SK-N-DZ (cell line): ENCODE results near the gene PAK6.

Experiments used
- DNase-seq: peaks from one replicate; pipeline ENCODE4 v3.0.0-alpha.2; 2015; ENCODE audit warnings: low spot score

Gene PAK6

GRCh38 chr15:40310001-40310959, 71.4 kb downstream of the PAK6 start:
- peak; percentile 68 for DNase-seq

- DNase-seq: no peak
These were observed 72.1 kb downstream of the PAK6 start for GRCh38 chr15:40310993-40311392.

GRCh38 chr15:40312370-40313158, 73.7 kb downstream of the PAK6 start:
- no peak for DNase-seq

- no peak for DNase-seq
These were observed 74.9 kb downstream of the PAK6 start for GRCh38 chr15:40313531-40314398.

GRCh38 chr15:40314723-40315276, 75.9 kb downstream of the PAK6 start:
- no peak for DNase-seq

- no peak for DNase-seq
These were observed 78.1 kb downstream of the PAK6 start for GRCh38 chr15:40316931-40317330.

GRCh38 chr15:40317580-40317979, 78.7 kb downstream of the PAK6 start:
- no peak for DNase-seq

- DNase-seq: no peak
These were observed 81.5 kb downstream of the PAK6 start for GRCh38 chr15:40320409-40320808.

GRCh38 chr15:40320931-40321371, 82.1 kb downstream of the PAK6 start:
- DNase-seq: peak; percentile 74

- DNase-seq: no peak
These were observed 83.8 kb downstream of the PAK6 start for GRCh38 chr15:40322531-40323238.

GRCh38 chr15:40323239-40323952, 84.5 kb downstream of the PAK6 start, which contains the start of gene INAFM2:
INAFM2 (plus strand) TSS chr15:40323692; CDS start chr15:40324056, 364 bp downstream.
- DNase-seq: peak; percentile 94

GRCh38 chr15:40323953-40324937, 85.4 kb downstream of the PAK6 start:
- DNase-seq: no peak

- no peak for DNase-seq
These were observed 86.3 kb downstream of the PAK6 start for GRCh38 chr15:40325188-40325587.

GRCh38 chr15:40325700-40326099, 86.8 kb downstream of the PAK6 start:
- DNase-seq: no peak
